Measurements from ENCODE around the gene YTHDF1. TPM values are rescaled to one million over a fixed set of nuclear protein-coding genes. Genes with fewer than 3 reads are reported as not detected.

Gene YTHDF1
- total RNA-seq, 1 experiment from 2014 or later, result 85.4 TPM

DNA sequence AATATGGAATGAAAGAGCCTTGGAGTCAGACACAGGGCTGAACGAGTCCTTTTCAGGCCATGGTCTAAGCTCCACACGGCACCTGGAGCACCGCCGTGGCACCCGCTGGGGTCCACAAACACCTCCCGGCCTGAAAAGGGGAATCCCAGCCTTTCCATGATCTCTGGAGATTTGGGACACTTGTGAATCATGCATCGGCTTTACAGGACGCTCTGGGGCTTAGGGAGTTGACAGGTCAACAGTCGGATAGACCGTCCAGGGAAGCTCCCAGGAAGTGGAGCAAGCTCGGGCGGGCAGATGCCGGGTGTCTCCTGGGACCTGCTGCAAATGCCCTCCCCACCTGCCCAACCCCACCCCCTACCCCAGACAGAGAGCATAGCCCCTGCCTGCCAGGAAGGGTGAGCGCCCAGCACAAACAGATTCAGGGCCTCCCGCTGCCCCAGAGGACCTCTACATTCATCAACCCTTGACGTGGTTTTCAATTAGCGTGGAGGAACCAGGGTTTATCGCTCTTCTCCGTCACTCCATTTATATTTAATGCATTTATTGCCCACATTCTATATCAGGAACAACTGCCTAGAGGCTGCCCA lies 53.6 kb downstream of the YTHDF1 start:
- Histone ChIP-seq H3K9ac (ENCODE audit: extremely low read depth, insufficient read length, low read length) (no peak overlapping the region), H3K18ac (ENCODE audit: insufficient read length, low read depth, low read length) (no peak overlapping the region), H3K9me3 (ENCODE audit: control insufficient read depth, low read depth, low read length) (no peaks in the 10 kb centered on the region), H2AFZ (ENCODE audit: low read length) (no peak overlapping the region), H3K79me2 (ENCODE audit: insufficient read depth, low read length) (no peaks in the 10 kb centered on the region), H3K27me3 (ENCODE audit: insufficient read depth, low read length) (no peaks in the 10 kb centered on the region), H2BK12ac (ENCODE audit: insufficient read length, low read depth, low read length) (no peak overlapping the region), H2AK5ac (ENCODE audit: insufficient read length, low read length) (no peak overlapping the region), H2BK15ac (ENCODE audit: low read depth, low read length) (no peak overlapping the region), H3K23ac (ENCODE audit: insufficient read length, low read depth, low read length) (no peak overlapping the region), H4K91ac (ENCODE audit: insufficient read length, low read depth, low read length) (no peak overlapping the region), H3K4me2 (ENCODE audit: insufficient read depth, insufficient read length, low read length) (no peak overlapping the region), H3K4me1 (ENCODE audit: insufficient read depth, low read length) (no peaks in the 10 kb centered on the region), H2BK120ac (ENCODE audit: low read depth, low read length, poor library complexity, severe bottlenecking) (no peak overlapping the region), H2BK20ac (ENCODE audit: low read depth, low read length, poor library complexity, severe bottlenecking) (no peak overlapping the region), H4K5ac (ENCODE audit: insufficient read length, low read depth, low read length) (no peak overlapping the region), H3T11ph (ENCODE audit: low read length) (no peak overlapping the region), H3K23me2 (ENCODE audit: insufficient read length, low read depth, low read length, poor library complexity, severe bottlenecking) (no peaks in the 10 kb centered on the region), H3K79me1 (ENCODE audit: insufficient read depth, low read depth, low read length, poor library complexity, severe bottlenecking) (no peaks in the 10 kb centered on the region), H4K20me1 (ENCODE audit: control insufficient read depth, insufficient read depth, insufficient read length) (no peaks in the 10 kb centered on the region), H3K4ac (ENCODE audit: low read depth, low read length) (no peak overlapping the region), H4K8ac (replicated peaks; ENCODE audit: insufficient read length, low read depth, low read length) (no peak overlapping the region), H2BK5ac (ENCODE audit: insufficient read length, low read length) (no peak overlapping the region), H3K56ac (ENCODE audit: insufficient read length, low read depth, low read length) (no peak overlapping the region), H3K27ac (ENCODE audit: insufficient read length, low read depth, low read length) (no peak overlapping the region), H3K14ac (ENCODE audit: insufficient read depth, low read length) (no peak overlapping the region; the same call in 1 of the 2 replicates)
- TF ChIP-seq, protein P1, sequence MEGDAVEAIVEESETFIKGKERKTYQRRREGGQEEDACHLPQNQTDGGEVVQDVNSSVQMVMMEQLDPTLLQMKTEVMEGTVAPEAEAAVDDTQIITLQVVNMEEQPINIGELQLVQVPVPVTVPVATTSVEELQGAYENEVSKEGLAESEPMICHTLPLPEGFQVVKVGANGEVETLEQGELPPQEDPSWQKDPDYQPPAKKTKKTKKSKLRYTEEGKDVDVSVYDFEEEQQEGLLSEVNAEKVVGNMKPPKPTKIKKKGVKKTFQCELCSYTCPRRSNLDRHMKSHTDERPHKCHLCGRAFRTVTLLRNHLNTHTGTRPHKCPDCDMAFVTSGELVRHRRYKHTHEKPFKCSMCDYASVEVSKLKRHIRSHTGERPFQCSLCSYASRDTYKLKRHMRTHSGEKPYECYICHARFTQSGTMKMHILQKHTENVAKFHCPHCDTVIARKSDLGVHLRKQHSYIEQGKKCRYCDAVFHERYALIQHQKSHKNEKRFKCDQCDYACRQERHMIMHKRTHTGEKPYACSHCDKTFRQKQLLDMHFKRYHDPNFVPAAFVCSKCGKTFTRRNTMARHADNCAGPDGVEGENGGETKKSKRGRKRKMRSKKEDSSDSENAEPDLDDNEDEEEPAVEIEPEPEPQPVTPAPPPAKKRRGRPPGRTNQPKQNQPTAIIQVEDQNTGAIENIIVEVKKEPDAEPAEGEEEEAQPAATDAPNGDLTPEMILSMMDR (conservative IDR thresholded peaks at IDR 0.05), result no peak
- Mint-ChIP-seq H3K27me3 (ENCODE audit: low read depth) (peaks cover 18% of the 10 kb centered on the region), H3K9me3 (no peaks in the 10 kb centered on the region), H3K4me3 (no peak overlapping the region), H3K27ac (no peak overlapping the region), H3K4me1 (peaks cover 6 to 10% of the 10 kb centered on the region in 2 experiments), H3K36me3 (ENCODE audit: insufficient read depth in 1 of 3, low read depth in 3 of 3) (no peaks in the 10 kb centered on the region)
- DNase-seq, result no peak
- no CpG with 5 or more reads among the region's 19 CpGs for WGBS (ENCODE audit: extremely low coverage, insufficient read length, low lambda C conversion rate)
